Stimulated activated CD4-positive, alpha-beta T cell treated with anti-CD3 and anti-CD28 coated beads, Interleukin-2, amount 100 ng/mL, for 4 hours (primary cell): ENCODE data around the gene MSLN.

Experiments used
- DNase-seq: peaks from one replicate; pipeline ENCODE4 v3.0.0-alpha.2; 2020; ENCODE audit warnings: low read depth

MSLN gene

DNA sequence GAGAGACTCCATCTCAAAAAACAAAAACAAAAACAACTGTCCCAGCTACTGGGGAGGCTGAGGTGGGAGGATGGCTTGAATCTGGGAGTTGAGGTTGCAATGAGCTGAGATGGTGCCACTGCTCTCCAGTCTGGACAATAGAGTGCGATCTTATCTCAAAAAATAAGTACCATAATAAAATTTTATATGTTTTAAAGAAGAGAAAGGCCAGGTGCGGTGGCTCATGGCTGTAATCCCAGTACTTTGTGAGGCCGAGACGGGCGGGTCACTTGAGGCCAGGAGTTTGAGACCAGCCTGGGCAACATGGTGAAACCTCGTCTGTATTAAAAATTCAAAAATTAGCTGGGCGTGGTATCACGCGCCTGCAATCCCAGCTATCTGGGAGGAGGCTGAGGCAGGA is 16.3 kb downstream of the MSLN start:
- DNase-seq, result no peak

GRCh38 chr16:777826-778225 is 17.3 kb downstream of the MSLN start:
- DNase-seq, result no peak

DNA sequence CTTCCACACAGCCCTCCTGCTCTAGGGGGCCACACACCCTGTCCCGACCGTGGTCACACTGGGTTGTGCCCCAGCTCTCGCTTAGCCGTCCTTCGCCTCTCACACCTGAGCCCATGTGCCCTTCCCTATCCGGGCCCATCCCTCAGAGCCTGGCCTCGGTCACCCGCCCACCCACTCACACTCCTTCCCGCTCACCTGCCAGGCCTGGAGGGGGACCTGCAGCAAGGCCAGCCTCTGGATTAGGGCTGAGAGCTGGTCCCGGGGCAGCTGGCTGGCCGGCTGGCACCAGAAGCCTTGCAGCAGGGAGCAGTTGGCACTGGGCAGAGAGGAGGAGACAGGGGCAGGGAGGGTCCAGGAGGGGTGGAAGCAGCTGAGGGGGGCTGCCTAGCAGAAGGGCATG is 17.9 kb downstream of the MSLN start:
- DNase-seq, result no peak

DNA sequence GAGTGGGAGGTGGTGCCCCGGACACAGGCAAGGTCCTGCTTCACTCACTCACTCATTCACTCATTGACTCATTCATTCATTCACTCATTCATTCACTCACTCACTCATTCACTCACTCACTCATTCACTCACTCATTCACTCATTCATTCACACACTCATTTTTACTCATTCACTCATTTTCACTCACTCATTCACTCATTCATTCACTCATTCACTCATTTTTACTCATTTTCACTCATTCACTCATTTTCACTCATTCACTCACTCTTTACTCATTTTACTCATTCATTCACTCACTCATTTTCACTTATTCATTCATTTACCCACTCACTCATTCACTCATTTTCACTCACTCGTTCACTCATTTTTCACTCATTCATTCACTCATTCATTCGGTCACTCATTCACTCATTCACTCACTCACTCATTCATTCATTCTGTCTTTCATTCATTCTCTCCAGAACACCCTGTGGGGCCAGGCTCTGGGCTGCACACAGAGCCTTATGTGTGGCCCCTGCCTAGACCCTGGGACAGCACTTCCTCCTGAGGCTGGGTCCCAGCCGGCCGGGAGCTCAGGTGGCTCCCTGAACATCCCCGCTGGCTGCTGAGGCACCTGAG is 18.5 kb downstream of the MSLN start:
- DNase-seq, result no peak

DNA sequence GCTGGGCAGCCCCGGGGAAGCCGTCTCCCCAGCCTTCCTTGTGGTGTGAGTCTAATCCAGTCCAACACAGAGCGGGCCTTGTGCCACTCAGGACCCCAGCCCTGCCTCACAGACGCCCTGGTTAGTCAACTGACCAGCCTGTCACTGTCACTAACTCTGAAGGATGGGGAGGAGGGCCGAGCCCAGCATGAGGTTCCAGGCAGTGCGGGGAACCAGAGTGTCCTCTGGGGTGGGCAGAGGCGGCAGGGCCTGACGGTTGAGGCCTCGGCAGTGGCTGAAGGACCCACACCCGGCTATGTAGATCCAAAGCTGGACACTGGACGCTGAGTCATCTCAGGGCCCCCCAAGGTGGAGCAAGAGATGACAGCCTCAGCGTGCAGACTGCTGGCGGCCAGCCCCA is 19.0 kb downstream of the MSLN start:
- no peak for DNase-seq

- DNase-seq, result no peak
Measured at GRCh38 chr16:780296-780695, 19.8 kb downstream of the MSLN start.

DNA sequence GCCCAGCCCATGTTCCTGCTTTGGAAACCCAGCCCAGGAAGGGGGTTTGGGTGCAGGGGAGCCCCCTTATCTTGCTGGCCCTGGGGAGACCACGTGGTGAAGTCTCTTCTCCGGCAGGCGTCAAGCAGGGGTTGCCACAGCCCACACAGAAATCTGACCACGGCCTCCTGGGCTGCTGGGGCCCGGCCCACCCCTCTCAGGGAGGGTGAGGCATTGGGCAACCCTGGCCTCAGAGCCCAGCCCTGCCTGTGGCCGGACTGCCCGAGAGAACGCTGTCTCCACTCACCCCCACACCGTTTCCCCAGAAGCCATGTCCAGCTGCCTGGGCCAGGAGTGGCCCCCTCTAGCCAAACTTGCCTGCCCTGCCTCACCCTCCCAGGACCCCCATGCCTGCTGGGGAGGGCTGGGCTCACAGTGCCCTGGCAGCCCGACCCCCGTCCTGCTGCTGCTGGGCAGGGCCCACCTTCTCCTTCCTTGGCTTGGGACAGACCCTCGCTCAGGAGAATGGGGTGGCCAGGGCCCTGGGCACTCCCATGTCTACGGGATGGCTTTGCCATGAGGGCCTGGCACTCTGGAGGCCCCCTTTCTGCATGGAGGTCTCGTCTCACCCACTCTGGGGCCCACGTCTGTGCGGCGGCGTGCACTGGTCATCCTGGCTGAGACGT is 20.9 kb downstream of the MSLN start:
- DNase-seq, result no peak

- DNase-seq, result no peak
Measured at GRCh38 chr16:782258-782657, 21.7 kb downstream of the MSLN start.

GRCh38 chr16:782766-783403 is 22.4 kb downstream of the MSLN start:
- no peak for DNase-seq

- DNase-seq, result no peak
Measured at GRCh38 chr16:783404-784161, 23.0 kb downstream of the MSLN start.

DNA sequence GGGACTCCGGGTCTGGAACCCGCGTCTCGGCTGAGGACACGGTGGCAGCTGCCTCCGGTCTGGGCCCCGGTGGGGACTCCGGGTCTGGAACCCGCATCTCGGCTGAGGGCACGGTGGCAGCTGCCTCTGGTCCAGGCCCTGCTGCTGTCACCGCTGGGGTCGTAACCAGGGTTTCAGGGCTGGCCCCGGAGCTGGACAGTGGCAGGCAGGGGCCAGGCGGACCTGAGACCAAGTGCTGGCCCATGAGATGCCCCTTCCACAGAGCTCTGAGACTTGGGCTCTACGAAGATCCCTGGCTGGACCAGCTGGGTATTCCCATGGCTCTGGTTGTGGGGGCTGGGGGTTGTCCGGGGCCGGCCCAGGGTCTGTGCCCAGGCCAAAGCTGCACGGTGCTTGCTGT is 23.9 kb downstream of the MSLN start:
- no peak for DNase-seq

DNA sequence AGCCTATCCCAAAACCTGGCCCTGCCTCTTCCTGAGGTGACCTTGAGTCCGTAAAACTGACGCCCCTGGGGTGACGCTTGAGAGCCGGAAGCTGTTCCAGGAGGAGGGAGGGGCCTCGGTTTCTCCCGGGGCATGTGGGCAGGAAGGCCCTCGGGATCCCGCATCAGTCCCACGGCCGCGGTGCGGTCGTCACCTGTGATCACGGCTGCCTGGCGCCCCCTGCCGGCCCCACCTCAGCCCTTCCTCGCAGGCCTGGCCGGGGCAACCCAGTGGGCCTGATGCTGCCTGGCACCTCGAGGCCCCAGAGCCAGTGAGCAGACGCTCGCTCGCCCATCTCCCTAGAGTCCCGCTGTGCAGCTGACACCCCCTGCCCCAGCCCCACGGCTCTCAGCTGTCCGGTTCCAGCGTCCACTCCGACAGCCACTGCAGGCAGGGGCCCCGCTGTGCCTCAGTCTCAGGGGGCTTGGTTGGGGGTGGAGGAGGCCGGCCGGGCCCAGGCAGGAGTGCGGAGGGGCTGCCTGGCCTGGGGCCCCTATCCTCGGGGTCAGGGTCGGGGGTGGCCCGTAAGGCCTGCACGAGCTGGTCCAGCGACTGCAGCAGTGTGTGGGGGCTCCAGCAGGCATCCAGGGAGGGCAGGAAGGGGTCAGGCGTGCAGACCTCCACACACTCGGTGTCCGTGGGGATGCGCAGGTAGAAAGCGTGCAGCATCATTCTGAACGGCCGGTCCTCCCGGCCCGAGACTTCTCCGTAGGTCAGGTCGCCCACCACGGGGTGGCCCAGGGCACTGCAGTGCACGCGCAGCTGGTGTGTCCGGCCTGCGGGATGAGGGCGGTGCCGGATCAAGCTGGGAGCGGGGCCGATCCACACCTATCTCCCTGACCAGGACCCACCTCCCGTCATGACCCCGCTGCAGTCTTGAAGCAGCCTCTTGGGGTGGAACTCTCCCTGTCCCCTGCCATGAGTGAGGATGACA is 25.3 kb downstream of the MSLN start:
- peak; percentile 61 for DNase-seq

GRCh38 chr16:787321-787966 is 26.9 kb downstream of the MSLN start:
- no peak for DNase-seq

- DNase-seq, result no peak
Measured at GRCh38 chr16:787978-788398, 27.5 kb downstream of the MSLN start, which contains the start of gene RPUSD1. RPUSD1 (minus strand) TSS chr16:788381; CDS start chr16:787737, 644 bp downstream.

GRCh38 chr16:788399-789126 is 28.0 kb downstream of the MSLN start, which contains the start of gene CHTF18:
CHTF18 (plus strand) TSS chr16:788620; CDS start chr16:788685, 65 bp downstream.
- DNase-seq, result peak; percentile 91

- no peak for DNase-seq
Measured at GRCh38 chr16:789191-789850, 28.8 kb downstream of the MSLN start.

DNA sequence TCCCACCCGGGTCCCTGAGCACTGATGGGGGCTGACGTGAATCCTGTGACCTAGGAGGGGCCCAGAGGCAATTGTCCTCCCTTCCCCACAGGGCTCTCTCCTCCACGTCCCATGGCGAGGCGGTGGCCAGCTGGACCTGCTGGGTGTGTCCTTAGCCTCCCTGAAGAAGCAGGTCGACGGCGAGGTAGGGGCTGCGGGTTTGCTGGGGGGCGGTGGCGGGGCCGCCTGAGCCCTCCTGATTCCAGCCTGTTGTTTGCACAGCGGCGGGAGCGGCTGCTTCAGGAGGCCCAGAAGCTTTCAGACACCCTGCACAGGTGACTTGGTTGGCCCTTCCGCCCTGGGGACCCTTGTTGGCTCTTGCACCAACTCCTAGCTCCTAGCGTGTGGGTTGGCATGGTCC is 29.6 kb downstream of the MSLN start:
- DNase-seq, result no peak

GRCh38 chr16:791131-791530 is 30.6 kb downstream of the MSLN start:
- DNase-seq, result no peak

- DNase-seq, result no peak
Measured at GRCh38 chr16:792221-792995, 31.9 kb downstream of the MSLN start.
